OCI-LY1 (cell line): ENCODE measurements around the gene UROC1.

Source experiments
- EZH2 ChIP-seq: fragments of 200-600 bp; sonication (generic), shearing (Covaris generic); IDR thresholded peaks from 2 replicates; pipeline ENCODE4 v1.8.0; 2017; ENCODE audit warnings: borderline replicate concordance, mixed run types, mild to moderate bottlenecking, antibody characterized with exemption, low read length, moderate library complexity, mixed read lengths
- TF ChIP-seq, protein P1 (sequence below): fragments of 200-600 bp; sonication (generic), shearing (Covaris generic); IDR thresholded peaks from 2 replicates; pipeline ENCODE4 v1.5.1; 2017; ENCODE audit warnings: mild to moderate bottlenecking, antibody characterized with exemption, low read length, moderate library complexity, mixed read lengths

DNA sequence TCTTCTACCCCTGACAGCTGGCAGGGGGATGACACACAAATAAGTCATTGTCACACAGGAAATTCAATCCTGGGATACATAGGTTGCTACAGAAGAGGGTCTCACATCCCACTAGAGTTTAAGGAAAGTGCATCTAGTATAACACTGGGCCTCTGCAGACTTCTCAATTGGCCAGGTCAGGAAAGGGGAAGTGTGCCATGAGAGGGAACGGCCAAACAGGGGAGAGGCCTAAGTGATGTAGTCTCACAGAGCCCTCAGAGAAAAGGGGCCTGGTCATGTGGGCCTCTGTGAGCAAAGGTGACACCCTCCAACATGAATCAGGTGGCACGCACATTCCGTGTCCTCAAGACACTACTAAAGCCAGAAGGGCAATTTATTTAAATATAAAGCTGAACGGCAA, 53.1 kb downstream of the UROC1 start:
- TF ChIP-seq, protein P1, sequence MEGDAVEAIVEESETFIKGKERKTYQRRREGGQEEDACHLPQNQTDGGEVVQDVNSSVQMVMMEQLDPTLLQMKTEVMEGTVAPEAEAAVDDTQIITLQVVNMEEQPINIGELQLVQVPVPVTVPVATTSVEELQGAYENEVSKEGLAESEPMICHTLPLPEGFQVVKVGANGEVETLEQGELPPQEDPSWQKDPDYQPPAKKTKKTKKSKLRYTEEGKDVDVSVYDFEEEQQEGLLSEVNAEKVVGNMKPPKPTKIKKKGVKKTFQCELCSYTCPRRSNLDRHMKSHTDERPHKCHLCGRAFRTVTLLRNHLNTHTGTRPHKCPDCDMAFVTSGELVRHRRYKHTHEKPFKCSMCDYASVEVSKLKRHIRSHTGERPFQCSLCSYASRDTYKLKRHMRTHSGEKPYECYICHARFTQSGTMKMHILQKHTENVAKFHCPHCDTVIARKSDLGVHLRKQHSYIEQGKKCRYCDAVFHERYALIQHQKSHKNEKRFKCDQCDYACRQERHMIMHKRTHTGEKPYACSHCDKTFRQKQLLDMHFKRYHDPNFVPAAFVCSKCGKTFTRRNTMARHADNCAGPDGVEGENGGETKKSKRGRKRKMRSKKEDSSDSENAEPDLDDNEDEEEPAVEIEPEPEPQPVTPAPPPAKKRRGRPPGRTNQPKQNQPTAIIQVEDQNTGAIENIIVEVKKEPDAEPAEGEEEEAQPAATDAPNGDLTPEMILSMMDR, result no peak
- no peak for TF ChIP-seq EZH2
